Mucosa of stomach (tissue), 1 donor: Measurements from ENCODE around the gene OR2H1.

Experiments
- H3K27me3 ChIP-seq: one replicate; pipeline ENCODE4 v1.7.0; 2013; ENCODE audit warnings: mild to moderate bottlenecking, low read length; ENCODE audit not compliant: control insufficient read depth, insufficient read depth
- H3K36me3 ChIP-seq: one replicate; pipeline ENCODE4 v1.7.0; 2013; ENCODE audit warnings: low read length; ENCODE audit not compliant: control insufficient read depth, insufficient read depth
- H3K4me1 ChIP-seq: one replicate; pipeline ENCODE4 v1.7.0; 2013; ENCODE audit warnings: mild to moderate bottlenecking, low read length; ENCODE audit not compliant: control insufficient read depth, insufficient read depth
- H3K4me3 ChIP-seq: one replicate; pipeline ENCODE4 v1.7.0; 2013; ENCODE audit warnings: low read length
- H3K9ac ChIP-seq: one replicate; pipeline ENCODE4 v1.7.0; 2013; ENCODE audit warnings: mild to moderate bottlenecking, low read length, moderate library complexity
- H3K9me3 ChIP-seq: one replicate; pipeline ENCODE4 v1.7.0; 2013; ENCODE audit warnings: mild to moderate bottlenecking, low read length, moderate library complexity; ENCODE audit not compliant: control insufficient read depth
- donor health status: Pancreatic carcinoma.

Gene OR2H1

GRCh38 chr6:29486577-29486976 is 29.6 kb downstream of the OR2H1 start:
- Histone ChIP-seq H3K27me3 (no peaks in the 10 kb centered on the region), H3K36me3 (no peaks in the 10 kb centered on the region), H3K9me3 (no peaks in the 10 kb centered on the region), H3K9ac (no peak overlapping the region), H3K4me3 (no peak overlapping the region), H3K4me1 (no peaks in the 10 kb centered on the region)

GRCh38 chr6:29487131-29487530 is 30.2 kb downstream of the OR2H1 start:
- no peak overlapping the region for H3K9ac ChIP-seq

GRCh38 chr6:29487660-29488059 is 30.7 kb downstream of the OR2H1 start, which contains the start of gene MAS1L:
Gene MAS1L, minus strand, starts transcription at chr6:29487956. Its CDS starts 54 bp downstream, at chr6:29487902.
- Histone ChIP-seq H3K9me3 (no peaks in the 10 kb centered on the region), H3K4me3 (no peak within 1 kb of the TSS), H3K36me3 (no peaks in the 10 kb centered on the region), H3K9ac (no peak within 1 kb of the TSS), H3K27me3 (no peaks in the 10 kb centered on the region), H3K4me1 (no peaks in the 10 kb centered on the region)

More at GRCh38 chr6:29487131-29487530, 30.2 kb downstream of the OR2H1 start:
- H3K4me1 ChIP-seq = no peaks in the 10 kb centered on the region
- H3K27me3 ChIP-seq = no peaks in the 10 kb centered on the region
- no peaks in the 10 kb centered on the region for H3K9me3 ChIP-seq
- no peaks in the 10 kb centered on the region for H3K36me3 ChIP-seq
- H3K4me3 ChIP-seq = no peak overlapping the region

- H3K9ac ChIP-seq = no peak overlapping the region
- H3K4me3 ChIP-seq = no peak overlapping the region
- no peaks in the 10 kb centered on the region for H3K4me1 ChIP-seq
- no peaks in the 10 kb centered on the region for H3K27me3 ChIP-seq
- H3K9me3 ChIP-seq = no peaks in the 10 kb centered on the region
- H3K36me3 ChIP-seq = no peaks in the 10 kb centered on the region
Measured at GRCh38 chr6:29488874-29489273, 31.9 kb downstream of the OR2H1 start.

GRCh38 chr6:29489286-29489685 is 32.3 kb downstream of the OR2H1 start:
- H3K4me1 ChIP-seq = no peaks in the 10 kb centered on the region
- H3K36me3 ChIP-seq = no peaks in the 10 kb centered on the region
- H3K4me3 ChIP-seq = no peak overlapping the region
- no peaks in the 10 kb centered on the region for H3K27me3 ChIP-seq
- no peak overlapping the region for H3K9ac ChIP-seq
- H3K9me3 ChIP-seq = no peaks in the 10 kb centered on the region

- no peaks in the 10 kb centered on the region for H3K9me3 ChIP-seq
- H3K4me1 ChIP-seq = no peaks in the 10 kb centered on the region
- no peak overlapping the region for H3K4me3 ChIP-seq
- no peak overlapping the region for H3K9ac ChIP-seq
- no peaks in the 10 kb centered on the region for H3K36me3 ChIP-seq
- no peaks in the 10 kb centered on the region for H3K27me3 ChIP-seq
Measured at GRCh38 chr6:29490055-29490454, 33.1 kb downstream of the OR2H1 start.

- Histone ChIP-seq H3K4me3 (no peak overlapping the region), H3K9ac (no peak overlapping the region), H3K36me3 (no peaks in the 10 kb centered on the region), H3K4me1 (no peaks in the 10 kb centered on the region), H3K27me3 (no peaks in the 10 kb centered on the region), H3K9me3 (no peaks in the 10 kb centered on the region)
Measured at GRCh38 chr6:29490552-29490951, 33.6 kb downstream of the OR2H1 start.

- Histone ChIP-seq H3K4me1 (no peaks in the 10 kb centered on the region), H3K27me3 (no peaks in the 10 kb centered on the region), H3K36me3 (no peaks in the 10 kb centered on the region), H3K9me3 (no peaks in the 10 kb centered on the region), H3K4me3 (no peak overlapping the region), H3K9ac (no peak overlapping the region)
Measured at GRCh38 chr6:29491574-29491973, 34.6 kb downstream of the OR2H1 start.

GRCh38 chr6:29493261-29493660 is 36.3 kb downstream of the OR2H1 start:
- H3K27me3 ChIP-seq = no peaks in the 10 kb centered on the region
- H3K9ac ChIP-seq = no peak overlapping the region
- H3K4me1 ChIP-seq = no peaks in the 10 kb centered on the region
- H3K36me3 ChIP-seq = no peaks in the 10 kb centered on the region
- no peaks in the 10 kb centered on the region for H3K9me3 ChIP-seq
- H3K4me3 ChIP-seq = no peak overlapping the region

- Histone ChIP-seq H3K4me3 (no peak overlapping the region), H3K27me3 (no peaks in the 10 kb centered on the region), H3K36me3 (no peaks in the 10 kb centered on the region), H3K9ac (no peak overlapping the region), H3K4me1 (no peaks in the 10 kb centered on the region), H3K9me3 (no peaks in the 10 kb centered on the region)
Measured at GRCh38 chr6:29494131-29494530, 37.2 kb downstream of the OR2H1 start.

GRCh38 chr6:29495571-29495970 is 38.6 kb downstream of the OR2H1 start:
- Histone ChIP-seq H3K9ac (no peak overlapping the region), H3K9me3 (no peaks in the 10 kb centered on the region), H3K36me3 (no peaks in the 10 kb centered on the region), H3K4me3 (no peak overlapping the region), H3K4me1 (no peaks in the 10 kb centered on the region), H3K27me3 (no peaks in the 10 kb centered on the region)

- no peaks in the 10 kb centered on the region for H3K36me3 ChIP-seq
- no peaks in the 10 kb centered on the region for H3K9me3 ChIP-seq
- H3K4me1 ChIP-seq = no peaks in the 10 kb centered on the region
- H3K4me3 ChIP-seq = no peak overlapping the region
- H3K9ac ChIP-seq = no peak overlapping the region
- H3K27me3 ChIP-seq = no peaks in the 10 kb centered on the region
Measured at GRCh38 chr6:29496961-29497360, 40.0 kb downstream of the OR2H1 start.

- Histone ChIP-seq H3K9me3 (no peaks in the 10 kb centered on the region), H3K27me3 (peaks cover 3% of the 10 kb centered on the region), H3K4me1 (no peaks in the 10 kb centered on the region), H3K36me3 (no peaks in the 10 kb centered on the region), H3K4me3 (no peak overlapping the region), H3K9ac (no peak overlapping the region)
Measured at GRCh38 chr6:29499704-29500103, 42.7 kb downstream of the OR2H1 start.
